ENCODE data around the gene RASAL2. TPM values are rescaled to one million over a fixed set of nuclear protein-coding genes. Genes with fewer than 3 reads are reported as not detected.
"Not testable (repeated sequence)": the region's sequence is repeated elsewhere in the genome, so short reads cannot be mapped to it uniquely, and the experiment has no call there.

Gene RASAL2
- total and polyA plus RNA-seq, 2 donors (not counting 1 experiment from before 2014, with no cell fraction given), result 0.12 TPM; not detected in 1

DNA sequence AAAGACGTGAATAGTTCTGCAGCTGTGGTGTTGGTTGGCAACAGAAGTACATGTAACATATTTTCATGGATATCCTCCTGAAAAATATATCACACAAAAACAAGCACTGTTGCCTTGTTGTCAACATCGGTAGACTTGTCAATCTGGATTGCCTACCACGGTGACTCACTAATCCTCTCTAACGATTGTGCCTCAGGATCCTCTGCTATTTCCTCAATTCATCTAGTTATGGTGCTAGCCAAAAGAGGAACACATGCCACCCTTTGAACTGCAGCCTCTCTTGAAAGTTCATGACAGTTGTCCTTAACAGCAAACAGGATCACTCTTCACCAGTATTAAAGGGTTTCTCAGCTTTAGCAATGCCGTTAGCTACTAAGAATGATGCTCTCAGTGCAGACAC lies 25.7 kb downstream of the RASAL2 start:
- ChIA-PET CTCF (no interaction called here), POLR2A (no interaction called here)
- H3K27ac ChIP-seq (ENCODE audit: low read length in 2 of 2), result no peak overlapping the region
- no peak overlapping the region for H3K4me2 ChIP-seq (replicated peaks; ENCODE audit: low read depth, low read length, poor library complexity, severe bottlenecking)
- ATAC-seq (ENCODE audit: low read depth), result no peak
- no peaks in the 10 kb centered on the region for H3K9me3 ChIP-seq (ENCODE audit: control extremely low read depth in 1 of 3, control insufficient read depth in 2 of 3, insufficient read depth in 1 of 3, low read length in 2 of 3)
- 51% methylated on average over 3 of the region's 5 CpGs for WGBS (ENCODE audit: insufficient coverage)
- Mint-ChIP-seq H3K27ac (no peak overlapping the region), H3K4me1 (no peaks in the 10 kb centered on the region), H3K27me3 (peaks cover 38% of the 10 kb centered on the region), H3K9me3 (ENCODE audit: insufficient read depth) (no peaks in the 10 kb centered on the region), H3K4me3 (no peak overlapping the region)
- H3K36me3 ChIP-seq (replicated peaks in 1 of 2; ENCODE audit: control extremely low read depth in 1 of 2, control insufficient read depth in 1 of 2, extremely low read depth in 1 of 2, insufficient read depth in 2 of 2, low read length in 1 of 2), result no peaks in the 10 kb centered on the region
- TF ChIP-seq, protein P1, sequence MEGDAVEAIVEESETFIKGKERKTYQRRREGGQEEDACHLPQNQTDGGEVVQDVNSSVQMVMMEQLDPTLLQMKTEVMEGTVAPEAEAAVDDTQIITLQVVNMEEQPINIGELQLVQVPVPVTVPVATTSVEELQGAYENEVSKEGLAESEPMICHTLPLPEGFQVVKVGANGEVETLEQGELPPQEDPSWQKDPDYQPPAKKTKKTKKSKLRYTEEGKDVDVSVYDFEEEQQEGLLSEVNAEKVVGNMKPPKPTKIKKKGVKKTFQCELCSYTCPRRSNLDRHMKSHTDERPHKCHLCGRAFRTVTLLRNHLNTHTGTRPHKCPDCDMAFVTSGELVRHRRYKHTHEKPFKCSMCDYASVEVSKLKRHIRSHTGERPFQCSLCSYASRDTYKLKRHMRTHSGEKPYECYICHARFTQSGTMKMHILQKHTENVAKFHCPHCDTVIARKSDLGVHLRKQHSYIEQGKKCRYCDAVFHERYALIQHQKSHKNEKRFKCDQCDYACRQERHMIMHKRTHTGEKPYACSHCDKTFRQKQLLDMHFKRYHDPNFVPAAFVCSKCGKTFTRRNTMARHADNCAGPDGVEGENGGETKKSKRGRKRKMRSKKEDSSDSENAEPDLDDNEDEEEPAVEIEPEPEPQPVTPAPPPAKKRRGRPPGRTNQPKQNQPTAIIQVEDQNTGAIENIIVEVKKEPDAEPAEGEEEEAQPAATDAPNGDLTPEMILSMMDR (IDR thresholded peaks at IDR 0.05), result no peak
- TF ChIP-seq EZH2 (IDR thresholded peaks at IDR 0.05; ENCODE audit: borderline replicate concordance, insufficient read depth, low read depth, low read length, poor library complexity, severe bottlenecking), result no peak
- no peak overlapping the region for H2AFZ ChIP-seq (ENCODE audit: insufficient read depth, low read depth, low read length, poor library complexity, severe bottlenecking)
- intact Hi-C loops (cut with micrococcal nuclease), result no loop called here
- no peaks in the 10 kb centered on the region for H3K79me2 ChIP-seq (ENCODE audit: control insufficient read depth, insufficient read depth, low read length)
- H3K4me1 ChIP-seq (ENCODE audit: control insufficient read depth in 2 of 2, insufficient read depth in 2 of 2, low read length in 2 of 2), result no peaks in the 10 kb centered on the region
- no peaks in the 10 kb centered on the region for H4K20me1 ChIP-seq (ENCODE audit: control insufficient read depth, insufficient read depth, low read length, poor library complexity, severe bottlenecking)
- H3K4me3 ChIP-seq (ENCODE audit: control extremely low read depth in 1 of 5, extremely low read depth in 1 of 5, insufficient read depth in 1 of 5, low read depth in 2 of 5, low read length in 4 of 5), result no peak overlapping the region
- peaks cover 0 to 2% (median 0%) of the 10 kb centered on the region in 4 experiments for H3K27me3 ChIP-seq (replicated peaks in 1 of 4; ENCODE audit: control extremely low read depth in 1 of 4, control insufficient read depth in 3 of 4, insufficient read depth in 4 of 4, low read length in 3 of 4)
- no peak for DNase-seq
- H3K9ac ChIP-seq (ENCODE audit: low read length), result no peak overlapping the region

DNA sequence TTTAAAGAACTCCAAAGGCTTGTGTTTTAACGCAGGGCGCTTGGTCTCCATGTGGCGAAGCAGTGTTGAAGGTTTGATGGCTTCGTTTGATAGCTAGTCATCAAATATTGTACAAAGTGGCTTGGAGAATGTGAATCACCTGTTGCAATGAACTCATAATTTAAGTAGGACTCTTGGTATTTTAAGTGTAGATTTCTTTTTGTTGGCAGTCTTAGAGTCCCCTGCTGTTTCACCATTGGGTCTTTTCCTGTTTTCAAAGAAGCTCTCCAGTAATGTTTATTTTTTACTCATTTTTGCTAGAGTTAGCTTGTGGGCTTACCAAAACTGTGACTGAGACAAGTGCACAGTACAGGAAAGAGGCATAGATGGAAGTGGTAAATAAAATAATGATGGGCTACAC lies 26.2 kb downstream of the RASAL2 start:
- Histone ChIP-seq H3K9me3 (ENCODE audit: control extremely low read depth in 1 of 3, control insufficient read depth in 2 of 3, insufficient read depth in 1 of 3, low read length in 2 of 3) (no peaks in the 10 kb centered on the region), H3K27ac (ENCODE audit: low read length in 2 of 2) (no peak overlapping the region), H3K36me3 (replicated peaks in 1 of 2; ENCODE audit: control extremely low read depth in 1 of 2, control insufficient read depth in 1 of 2, extremely low read depth in 1 of 2, insufficient read depth in 2 of 2, low read length in 1 of 2) (no peaks in the 10 kb centered on the region), H3K4me1 (ENCODE audit: control insufficient read depth in 2 of 2, insufficient read depth in 2 of 2, low read length in 2 of 2) (no peaks in the 10 kb centered on the region), H3K79me2 (ENCODE audit: control insufficient read depth, insufficient read depth, low read length) (no peaks in the 10 kb centered on the region), H2AFZ (ENCODE audit: insufficient read depth, low read depth, low read length, poor library complexity, severe bottlenecking) (no peak overlapping the region), H4K20me1 (ENCODE audit: control insufficient read depth, insufficient read depth, low read length, poor library complexity, severe bottlenecking) (no peaks in the 10 kb centered on the region), H3K27me3 (replicated peaks in 1 of 4; ENCODE audit: control extremely low read depth in 1 of 4, control insufficient read depth in 3 of 4, insufficient read depth in 4 of 4, low read length in 3 of 4) (peaks cover 0 to 2% (median 0%) of the 10 kb centered on the region in 4 experiments), H3K9ac (ENCODE audit: low read length) (no peak overlapping the region), H3K4me2 (replicated peaks; ENCODE audit: low read depth, low read length, poor library complexity, severe bottlenecking) (no peak overlapping the region), H3K4me3 (ENCODE audit: control extremely low read depth in 1 of 5, extremely low read depth in 1 of 5, insufficient read depth in 1 of 5, low read depth in 2 of 5, low read length in 4 of 5) (no peak overlapping the region)
- intact Hi-C loops (cut with micrococcal nuclease), result no loop called here
- ATAC-seq (ENCODE audit: low read depth) (no peak), DNase-seq (no peak)
- ChIA-PET POLR2A (no interaction called here), CTCF (no interaction called here)
- Mint-ChIP-seq H3K27me3 (peaks cover 37% of the 10 kb centered on the region), H3K4me3 (no peak overlapping the region), H3K27ac (no peak overlapping the region), H3K4me1 (no peaks in the 10 kb centered on the region), H3K9me3 (ENCODE audit: insufficient read depth) (no peaks in the 10 kb centered on the region)
- TF ChIP-seq, protein P1 (IDR thresholded peaks at IDR 0.05), result no peak
- no peak for TF ChIP-seq EZH2 (IDR thresholded peaks at IDR 0.05; ENCODE audit: borderline replicate concordance, insufficient read depth, low read depth, low read length, poor library complexity, severe bottlenecking)
- WGBS (ENCODE audit: insufficient coverage), result 90% methylated on average over 2 of the region's 4 CpGs

DNA sequence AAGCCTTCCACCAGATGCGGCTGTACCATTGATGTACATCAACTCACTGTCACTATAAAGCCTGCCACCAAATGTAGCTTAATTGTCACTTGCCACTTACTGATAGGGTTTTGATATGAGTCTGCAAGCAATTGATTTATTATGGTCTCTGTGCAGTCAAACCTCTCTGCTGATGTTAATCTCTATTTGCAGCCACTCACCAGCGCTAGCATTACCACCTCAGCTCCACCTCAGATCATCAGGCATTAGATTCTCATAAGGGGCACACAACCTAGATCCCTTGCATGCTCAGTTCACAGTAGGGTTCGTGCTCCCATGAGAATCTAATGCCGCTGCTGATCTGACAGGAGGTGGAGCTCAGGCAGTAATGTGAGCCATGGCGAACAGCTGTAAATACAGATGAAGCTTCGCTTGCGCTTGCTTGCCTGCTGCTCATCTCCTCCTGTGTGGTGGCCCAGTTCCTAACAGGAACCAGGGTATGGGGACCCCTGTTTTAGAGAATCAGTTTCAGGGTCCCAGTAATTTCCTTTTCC lies 26.7 kb downstream of the RASAL2 start:
- H2AFZ ChIP-seq (ENCODE audit: insufficient read depth, low read depth, low read length, poor library complexity, severe bottlenecking); ATAC-seq (ENCODE audit: low read depth); intact Hi-C loops (cut with micrococcal nuclease); H3K27ac Mint-ChIP-seq; H3K9ac ChIP-seq (ENCODE audit: low read length); H3K4me1 Mint-ChIP-seq; H3K4me3 ChIP-seq (ENCODE audit: control extremely low read depth in 1 of 5, extremely low read depth in 1 of 5, insufficient read depth in 1 of 5, low read depth in 2 of 5, low read length in 4 of 5); H3K9me3 Mint-ChIP-seq (ENCODE audit: insufficient read depth); H3K79me2 ChIP-seq (ENCODE audit: control insufficient read depth, insufficient read depth, low read length); DNase-seq; H3K9me3 ChIP-seq (ENCODE audit: control extremely low read depth in 1 of 3, control insufficient read depth in 2 of 3, insufficient read depth in 1 of 3, low read length in 2 of 3); POLR2A ChIA-PET; H3K27ac ChIP-seq (ENCODE audit: low read length in 2 of 2); H4K20me1 ChIP-seq (ENCODE audit: control insufficient read depth, insufficient read depth, low read length, poor library complexity, severe bottlenecking); H3K4me3 Mint-ChIP-seq; H3K36me3 ChIP-seq (replicated peaks in 1 of 2; ENCODE audit: control extremely low read depth in 1 of 2, control insufficient read depth in 1 of 2, extremely low read depth in 1 of 2, insufficient read depth in 2 of 2, low read length in 1 of 2); CTCF ChIA-PET; H3K4me1 ChIP-seq (ENCODE audit: control insufficient read depth in 2 of 2, insufficient read depth in 2 of 2, low read length in 2 of 2); H3K4me2 ChIP-seq (replicated peaks; ENCODE audit: low read depth, low read length, poor library complexity, severe bottlenecking); H3K27me3 ChIP-seq (replicated peaks in 1 of 4; ENCODE audit: control extremely low read depth in 1 of 4, control insufficient read depth in 3 of 4, insufficient read depth in 4 of 4, low read length in 3 of 4): not testable (repeated sequence)
- WGBS (ENCODE audit: insufficient coverage), result 85% methylated on average over 5 of the region's 7 CpGs
- peaks cover 32% of the 10 kb centered on the region for H3K27me3 Mint-ChIP-seq
